Sigmoid colon (tissue), 4 donors: ENCODE results near the gene SUSD2.

Experiments used
- CTCF ChIP-seq, 4 experiments: fragments of 450-650 bp in 3 of 4; fragments of 200-600 bp in 1 of 4; IDR thresholded peaks; one replicate each; pipeline ENCODE4 v1.5.1; 2016 to 2019; ENCODE audit warnings: antibody characterized with exemption in 4 of 4, mild to moderate bottlenecking in 3 of 4, moderate library complexity in 2 of 4
- EP300 ChIP-seq, 4 donors: sonication (generic); formaldehyde crosslinking; IDR thresholded peaks; one replicate each; pipeline ENCODE4 v1.6.1; 2017; ENCODE audit warnings: antibody characterized with exemption in 4 of 4
- POLR2AphosphoS5 ChIP-seq, 4 donors: sonication (generic); formaldehyde crosslinking; IDR thresholded peaks; one replicate each; pipeline ENCODE4 v1.6.1; 2017; ENCODE audit warnings: antibody characterized with exemption in 4 of 4

GRCh38 chr22:24179478-24180210 lies 1.6 kb upstream of the SUSD2 start:
- TF ChIP-seq POLR2AphosphoS5 (IDR thresholded peaks at IDR 0.05) (no peak), CTCF (IDR thresholded peaks at IDR 0.05) (no peak), EP300 (IDR thresholded peaks at IDR 0.05) (no peak)
